ENCODE data around the gene OR5H6.
"Not testable (repeated sequence)": the region's sequence is repeated elsewhere in the genome, so short reads cannot be mapped to it uniquely, and the experiment has no call there.

OR5H6 gene

DNA sequence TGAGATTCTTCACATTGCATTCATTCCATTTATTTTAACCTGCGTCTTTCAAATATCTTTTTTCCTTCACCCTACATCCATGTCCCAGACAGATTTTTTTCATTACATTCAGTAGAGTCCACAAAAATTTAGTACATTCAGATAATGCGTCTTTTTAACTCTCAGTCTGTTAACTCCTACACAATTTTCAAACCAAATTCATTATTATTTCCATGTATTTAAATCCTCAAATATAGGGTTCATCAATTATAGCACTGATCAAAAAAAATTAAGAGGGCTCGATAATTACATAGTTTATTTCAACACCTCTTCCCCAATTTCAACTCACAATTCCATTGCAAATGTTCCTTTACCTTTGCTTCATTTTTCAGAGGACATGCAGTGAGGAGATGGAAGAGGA, at the start of gene OR5H6:
OR5H6 (plus strand) TSS at position 301 of the 400 bp plus-strand sequence; CDS start at position 390, 89 bp downstream.
- no peak for DNase-seq

DNA sequence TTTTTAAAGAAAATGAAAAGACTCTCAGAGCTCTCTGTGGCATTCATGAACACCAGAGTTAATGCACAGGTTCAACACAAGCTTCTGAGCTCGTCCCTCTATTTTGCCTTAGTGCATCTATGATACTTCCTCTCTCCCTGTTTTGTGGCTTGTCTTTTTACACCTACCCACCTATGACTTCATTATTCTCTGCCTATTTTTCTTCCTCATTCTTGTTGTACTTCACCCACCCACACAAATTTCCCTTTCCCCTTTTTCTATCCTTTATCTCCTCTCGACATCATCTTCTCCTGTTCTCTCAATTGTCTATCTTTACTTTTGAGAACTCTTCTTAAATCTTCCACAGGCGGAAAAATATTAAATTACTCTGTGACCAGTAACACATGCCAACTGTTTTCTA, 49.0 kb upstream of the OR5H6 start:
- no peak for DNase-seq

DNA sequence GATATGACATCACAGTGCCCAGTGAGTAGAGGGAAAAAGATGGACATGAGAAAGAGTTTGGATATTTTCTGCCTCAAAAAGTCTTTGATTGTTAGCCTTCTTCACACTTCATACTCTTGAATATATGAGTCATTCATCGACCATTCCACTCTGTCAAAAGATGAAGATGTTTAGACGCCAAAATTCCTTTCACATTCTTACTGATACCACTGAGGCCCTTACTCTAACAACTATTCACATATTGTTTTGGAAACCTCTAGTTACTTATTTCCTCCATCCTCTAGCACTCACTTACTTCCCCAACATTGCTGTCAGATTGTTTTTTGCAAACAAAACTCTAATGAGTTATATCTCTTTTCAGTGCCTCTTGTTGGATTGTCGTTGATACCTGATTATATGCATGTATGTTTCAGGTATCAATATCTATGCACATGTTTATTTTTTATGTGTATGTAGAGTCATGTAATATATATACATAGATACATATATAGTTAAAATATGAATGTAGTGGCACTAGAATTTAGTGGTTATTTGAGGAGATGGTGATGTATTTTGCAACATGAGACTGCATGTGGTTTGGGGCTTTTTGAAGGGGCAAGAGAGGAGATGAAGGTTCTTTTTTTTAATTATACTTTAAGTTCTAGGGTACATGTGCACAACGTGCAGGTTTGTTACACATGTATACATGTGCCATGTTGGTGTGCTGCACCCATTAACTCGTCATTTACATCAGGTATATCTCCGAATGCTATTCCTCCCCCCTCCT, 40.0 kb upstream of the OR5H6 start:
- DNase-seq: no peak

DNA sequence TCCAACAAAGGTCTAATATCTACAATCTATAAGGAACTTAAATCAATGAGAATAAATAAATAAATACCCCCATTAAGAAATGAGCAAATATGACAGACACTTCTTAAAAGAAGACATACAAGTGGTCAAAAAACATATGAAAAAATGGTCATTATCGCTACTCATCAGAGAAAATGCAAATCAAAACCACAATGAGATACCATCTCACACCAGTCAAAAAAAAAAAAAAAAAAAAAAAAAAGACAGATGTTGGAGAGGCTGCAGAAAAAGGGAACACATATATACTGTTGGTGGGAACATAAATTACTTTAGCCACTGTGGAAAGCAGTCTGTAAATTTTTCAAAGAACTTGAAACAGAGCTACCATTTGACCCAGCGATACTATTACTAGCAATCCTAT, 31.6 kb upstream of the OR5H6 start:
- DNase-seq: no peak

DNA sequence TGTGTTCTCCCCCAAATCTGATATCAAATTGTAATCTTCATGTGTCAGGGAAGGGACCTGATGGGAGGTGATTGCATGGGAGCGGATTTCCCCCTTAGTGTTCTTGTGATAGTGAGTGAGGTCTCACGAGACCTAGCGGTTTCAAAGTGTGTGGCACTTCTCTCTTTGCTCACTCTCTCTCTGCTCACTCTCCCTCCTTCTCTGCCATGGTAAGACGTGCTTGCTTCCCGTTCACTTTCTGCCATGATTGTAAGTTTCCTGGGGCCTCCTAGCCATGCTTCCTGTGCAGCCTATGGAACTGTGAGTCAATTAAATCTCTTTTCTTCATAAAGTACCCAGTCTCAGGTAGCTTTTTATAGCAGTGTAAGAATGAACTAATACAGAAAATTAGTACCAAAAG, 30.6 kb upstream of the OR5H6 start:
- DNase-seq: no peak

DNA sequence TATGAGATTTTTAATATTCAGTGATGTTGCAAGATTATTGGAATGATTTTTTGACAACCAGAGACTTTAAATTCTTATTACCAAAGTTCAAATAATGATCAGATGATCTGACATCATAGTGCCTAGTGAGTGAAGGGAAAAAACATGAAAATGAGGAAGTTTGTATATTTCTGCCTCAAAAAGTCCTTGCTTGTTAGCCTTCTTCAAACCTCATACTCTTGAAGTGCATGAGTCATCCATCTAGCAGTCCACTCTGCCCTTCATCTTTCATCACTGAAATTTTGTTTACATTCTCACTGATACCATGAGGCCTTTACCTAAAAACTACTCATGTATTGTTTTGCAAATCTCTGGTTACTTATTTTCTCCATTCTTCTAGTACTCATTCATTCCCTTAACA, 23.9 kb upstream of the OR5H6 start:
- no peak for DNase-seq

DNA sequence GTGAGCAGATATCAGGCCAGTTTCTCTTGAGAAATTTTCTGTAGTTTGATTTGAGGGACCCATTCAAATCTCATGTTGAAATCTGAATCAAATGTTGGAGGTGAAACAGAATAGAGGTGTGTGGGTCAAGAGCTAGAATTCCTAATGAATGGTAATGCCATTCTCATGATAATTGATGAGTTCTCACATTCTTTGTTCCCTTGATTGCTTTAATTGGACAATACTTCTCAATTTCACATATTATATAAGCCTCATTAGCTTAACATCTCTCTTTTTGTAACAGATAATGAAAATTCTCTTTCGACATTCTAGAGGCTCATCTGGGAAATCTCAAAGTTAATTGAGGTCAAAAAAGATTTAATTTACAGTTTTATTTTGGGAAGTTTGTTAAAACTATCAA, 21.9 kb upstream of the OR5H6 start:
- DNase-seq: no peak

DNA sequence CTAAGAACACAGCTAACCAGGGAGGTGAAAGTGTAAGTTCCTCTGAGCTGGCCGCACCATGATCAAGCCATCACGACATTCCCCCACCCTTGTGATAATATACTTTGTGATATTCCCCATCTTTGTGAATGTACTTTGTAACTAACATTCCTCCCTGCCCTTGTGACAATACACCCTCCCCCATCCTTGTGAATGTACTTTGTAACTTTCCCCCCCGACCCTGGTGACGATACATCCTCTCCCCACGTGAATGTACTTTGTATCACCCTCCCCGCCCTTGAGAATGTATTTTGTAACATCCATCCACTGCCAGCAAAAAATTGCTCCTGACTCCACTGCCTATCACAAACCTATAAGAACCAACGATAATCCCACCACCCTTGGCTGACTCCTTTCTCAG, 20.2 kb upstream of the OR5H6 start:
- no peak for DNase-seq

DNA sequence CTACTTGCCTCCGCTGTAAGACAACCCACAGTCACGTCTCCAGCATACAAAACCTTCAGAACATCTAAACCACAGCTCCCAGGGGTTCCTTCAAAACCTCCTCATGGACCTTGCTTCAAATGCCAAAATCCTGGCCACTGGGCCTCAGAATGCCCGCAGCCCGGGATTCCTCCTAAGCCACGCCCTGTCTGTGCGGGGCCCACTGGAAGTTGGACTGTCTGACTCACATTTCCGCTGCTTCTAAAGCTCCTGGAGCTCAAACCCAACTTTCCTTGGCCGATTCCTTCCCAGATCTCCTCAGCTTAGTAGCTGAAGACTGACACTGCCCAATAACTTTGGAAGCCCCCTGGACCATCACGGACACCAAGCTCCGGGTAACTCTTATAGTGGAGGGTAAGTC, 17.9 kb upstream of the OR5H6 start:
- DNase-seq: no peak

DNA sequence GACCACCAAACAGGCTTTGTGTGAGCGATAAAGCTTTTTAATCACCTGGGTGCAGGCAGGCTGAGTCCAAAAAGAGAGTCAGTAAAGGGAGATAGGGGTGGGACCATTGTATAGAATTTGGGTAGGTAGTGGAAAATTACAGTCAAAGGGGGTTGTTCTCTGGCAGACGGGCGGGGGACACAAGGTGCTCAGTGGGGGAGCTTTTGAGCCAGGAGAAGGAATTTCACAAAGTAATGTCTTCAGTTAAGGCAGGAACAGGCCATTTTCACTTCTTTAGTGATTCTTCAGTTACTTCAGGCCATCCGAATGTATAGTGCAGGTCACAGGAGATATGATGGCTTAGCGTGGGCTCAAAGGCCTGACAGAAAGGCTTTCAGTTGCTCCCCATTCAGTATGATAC, 8.0 kb upstream of the OR5H6 start:
- DNase-seq: not testable (repeated sequence)

DNA sequence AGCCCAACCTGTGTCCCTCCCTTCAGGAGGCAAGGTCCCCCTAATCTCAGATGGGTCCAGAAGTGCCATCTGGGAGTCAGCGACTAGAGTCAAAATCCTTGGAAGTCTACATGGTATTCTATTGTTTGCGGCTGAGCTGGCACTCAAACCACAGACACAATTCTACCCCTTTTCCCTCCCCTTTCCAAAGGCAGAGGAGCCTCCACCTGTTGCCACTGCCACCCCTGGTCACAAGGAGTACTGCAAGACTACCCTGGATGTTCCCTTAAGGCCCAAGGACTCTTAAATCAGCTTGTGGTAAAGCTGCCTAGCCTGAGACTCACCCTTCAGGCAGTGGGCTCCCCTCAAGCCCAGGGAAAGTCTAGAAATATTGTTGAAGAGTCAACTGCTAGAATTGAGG, 4.3 kb upstream of the OR5H6 start:
- DNase-seq: no peak

DNA sequence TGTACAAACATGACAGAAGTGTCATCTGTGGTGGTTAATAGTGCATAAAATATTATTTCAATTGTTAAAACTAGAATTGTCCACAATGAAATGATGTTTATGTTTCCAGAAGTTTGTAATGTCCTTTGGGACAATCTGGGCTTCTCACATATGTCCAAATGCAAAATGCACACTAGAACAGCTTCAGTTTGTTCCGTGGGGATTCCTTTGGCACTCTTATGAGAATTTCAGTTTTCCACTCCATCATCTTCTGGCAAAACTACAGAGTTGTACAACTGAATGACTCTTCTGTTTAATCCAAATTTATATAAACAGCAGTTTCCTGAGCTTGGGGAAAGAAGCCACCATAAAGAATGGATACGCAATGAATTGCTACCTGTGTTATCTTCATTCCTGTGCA, 2.0 kb upstream of the OR5H6 start:
- no peak for DNase-seq

DNA sequence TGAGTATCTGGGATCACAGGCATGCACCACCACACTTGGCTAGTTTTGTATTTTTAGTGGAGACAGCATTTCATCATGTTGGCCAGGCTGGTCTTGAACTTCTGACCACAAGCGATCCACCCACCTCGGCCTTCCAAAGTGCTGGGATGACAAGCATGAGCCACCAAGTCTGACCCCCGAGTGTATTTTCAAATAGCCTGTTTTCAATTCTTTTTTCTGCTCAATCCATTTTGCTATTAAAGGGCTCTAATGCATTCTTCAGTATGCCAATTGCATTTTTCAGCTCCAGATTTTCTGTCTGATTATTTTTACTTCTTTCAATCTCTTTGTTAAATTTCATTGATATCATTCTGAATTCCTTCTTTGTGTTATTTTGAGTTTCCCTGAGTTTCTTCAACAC, 5.8 kb downstream of the OR5H6 start:
- no peak for DNase-seq

DNA sequence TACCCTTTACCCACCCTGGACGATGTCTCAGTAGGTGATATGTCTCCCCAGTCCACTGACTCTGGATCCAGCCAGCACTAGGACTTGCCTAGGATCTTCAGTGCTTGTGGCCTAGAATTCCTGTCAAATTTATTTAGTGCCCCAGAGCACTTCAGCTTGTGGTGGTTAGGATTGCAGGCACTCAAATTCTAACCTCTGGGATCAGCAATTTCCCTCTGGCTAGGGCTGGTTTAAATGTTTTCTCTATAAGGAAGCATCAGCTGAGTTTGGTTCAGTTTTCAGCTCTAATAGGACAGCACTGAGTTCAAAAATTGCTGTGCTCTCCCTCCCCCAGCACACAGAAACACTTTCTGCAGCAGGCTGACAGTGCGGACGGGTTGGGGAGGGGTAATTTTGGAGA, 8.1 kb downstream of the OR5H6 start:
- no peak for DNase-seq

DNA sequence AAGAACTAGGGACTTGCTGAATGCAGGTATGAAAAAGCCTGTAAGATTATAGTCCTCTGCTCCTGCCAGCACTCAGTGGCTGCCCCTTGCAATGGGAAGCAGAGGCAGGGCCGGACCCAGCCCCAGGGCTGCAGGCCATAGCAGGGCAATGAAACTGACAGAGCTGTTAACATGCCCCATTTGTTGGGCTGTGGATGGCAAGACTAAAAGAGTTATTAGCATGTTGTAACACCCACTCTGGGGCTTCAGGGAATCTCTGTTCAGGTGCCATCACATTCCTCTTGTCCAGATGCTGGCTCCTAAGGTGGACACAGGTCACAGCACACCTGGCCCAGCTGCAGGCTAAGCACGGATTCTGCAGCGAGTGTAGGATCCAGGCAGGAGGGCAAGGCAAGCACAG, 10.9 kb downstream of the OR5H6 start:
- DNase-seq: no peak

DNA sequence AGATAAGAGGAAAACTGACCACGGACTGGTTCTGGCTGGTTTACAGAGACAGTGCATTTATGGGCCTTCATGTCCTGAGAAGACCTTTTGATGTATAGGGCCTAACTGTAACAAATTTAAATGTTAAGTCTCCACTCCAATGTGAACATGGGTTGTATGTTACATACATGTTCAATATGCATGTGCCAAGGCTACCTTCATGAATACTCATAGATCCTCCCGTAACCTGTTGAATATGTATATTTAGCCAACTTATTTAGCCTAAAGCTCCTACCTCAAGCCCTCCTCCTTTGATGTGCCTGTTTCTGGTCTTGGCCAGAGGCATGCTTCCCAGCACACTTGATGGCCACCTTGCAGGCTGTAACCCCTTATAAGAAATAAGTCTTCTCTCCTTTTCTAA, 18.2 kb downstream of the OR5H6 start, which contains the start of gene OR5H2:
OR5H2 (plus strand) TSS at position 301 of the 400 bp plus-strand sequence. CDS start 398 bp downstream, outside the sequence.
- no peak for DNase-seq

DNA sequence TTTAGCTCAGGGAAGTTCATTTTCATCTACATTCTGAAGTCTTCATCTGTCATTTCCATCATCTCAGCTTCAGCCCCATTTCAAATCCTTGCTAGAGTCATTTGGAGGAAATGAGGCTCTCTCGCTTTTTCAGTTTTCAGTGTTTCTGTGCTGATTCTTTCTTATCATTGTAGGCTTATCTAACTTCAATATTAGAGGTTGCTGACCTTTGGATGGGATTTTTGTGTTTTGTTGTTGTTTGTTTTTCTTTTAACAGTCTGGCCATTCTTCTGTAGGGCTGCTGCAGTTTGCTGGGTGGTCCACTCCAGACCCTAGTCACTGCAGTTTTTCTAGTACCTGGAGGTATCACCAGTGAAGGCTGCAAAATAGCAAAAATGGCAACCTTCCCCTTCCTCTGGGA, 26.9 kb downstream of the OR5H6 start:
- DNase-seq: no peak

DNA sequence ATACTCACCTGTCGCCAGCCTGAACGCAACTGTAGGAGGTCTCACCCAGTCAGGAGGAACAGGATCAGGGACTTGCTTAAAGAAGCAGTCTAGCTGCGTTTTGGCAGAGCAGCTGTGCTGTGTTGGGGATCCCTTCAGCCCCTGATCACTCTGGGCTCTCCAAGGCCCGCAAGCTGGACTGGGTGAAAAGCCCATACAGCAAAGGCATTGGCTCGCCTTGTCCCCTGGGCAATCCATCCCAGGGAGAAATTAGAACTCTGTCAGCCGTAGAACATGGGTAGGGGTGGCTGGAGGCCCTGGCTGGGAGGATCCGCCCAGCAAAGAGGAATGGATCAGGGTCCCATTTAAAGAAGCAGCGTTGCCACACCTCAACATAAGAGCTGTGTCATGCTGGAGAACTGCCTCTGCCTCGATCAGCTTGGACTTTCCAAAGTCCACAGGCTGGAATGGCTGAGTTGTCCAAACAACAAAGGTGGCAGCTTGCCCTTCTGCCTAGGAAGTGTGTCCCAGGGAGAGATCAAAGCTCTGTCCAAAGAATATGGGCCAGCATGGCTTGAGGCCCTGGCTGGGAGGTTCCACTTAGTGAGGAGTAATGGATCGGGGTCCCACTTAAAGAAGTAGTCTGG, 27.4 kb downstream of the OR5H6 start:
- DNase-seq: no peak

Data from NCI-H1694 treated with DMSO at 0.1 percent for 48 hours (cell line).